Measurements from ENCODE around the gene PRM2.
A peak's percentile ranks its signal among the peaks of the same experiment; 100 is the strongest.

PRM2 gene

GRCh38 chr16:11242658-11243057 is 33.6 kb downstream of the PRM2 start:
- DNase-seq, result no peak

GRCh38 chr16:11241480-11242204 is 34.6 kb downstream of the PRM2 start:
- no peak for DNase-seq

GRCh38 chr16:11240636-11241473 is 35.4 kb downstream of the PRM2 start:
- no peak for DNase-seq

- no peak for DNase-seq
Observed at GRCh38 chr16:11239644-11240632, 36.3 kb downstream of the PRM2 start.

GRCh38 chr16:11238272-11239202 is 37.7 kb downstream of the PRM2 start:
- no peak for DNase-seq

GRCh38 chr16:11236461-11237254 is 39.6 kb downstream of the PRM2 start:
- no peak for DNase-seq

- DNase-seq, result no peak
Observed at GRCh38 chr16:11235703-11235991, 40.6 kb downstream of the PRM2 start.

GRCh38 chr16:11234884-11235702 is 41.2 kb downstream of the PRM2 start:
- DNase-seq, result no peak

- DNase-seq, result peak; percentile 68 to 72
Observed at GRCh38 chr16:11233727-11234376, 42.4 kb downstream of the PRM2 start.

- peak; percentile 89 to 90 for DNase-seq
Observed at GRCh38 chr16:11232852-11233726, 43.2 kb downstream of the PRM2 start.

- no peak for DNase-seq
Observed at GRCh38 chr16:11232302-11232851, 43.9 kb downstream of the PRM2 start.

- DNase-seq, result no peak
Observed at GRCh38 chr16:11231367-11231970, 44.8 kb downstream of the PRM2 start.

- no peak for DNase-seq
Observed at GRCh38 chr16:11229906-11230305, 46.4 kb downstream of the PRM2 start.

GRCh38 chr16:11229432-11229831 is 46.8 kb downstream of the PRM2 start:
- no peak for DNase-seq

- no peak for DNase-seq
Observed at GRCh38 chr16:11225677-11226549, 50.4 kb downstream of the PRM2 start.
